ENCODE results near the gene TBCB. TPM values are rescaled to one million over a fixed set of nuclear protein-coding genes. Genes with fewer than 3 reads are reported as not detected.
"Not testable (repeated sequence)": the region's sequence is repeated elsewhere in the genome, so short reads cannot be mapped to it uniquely, and the experiment has no call there.

The TBCB gene, protein sequence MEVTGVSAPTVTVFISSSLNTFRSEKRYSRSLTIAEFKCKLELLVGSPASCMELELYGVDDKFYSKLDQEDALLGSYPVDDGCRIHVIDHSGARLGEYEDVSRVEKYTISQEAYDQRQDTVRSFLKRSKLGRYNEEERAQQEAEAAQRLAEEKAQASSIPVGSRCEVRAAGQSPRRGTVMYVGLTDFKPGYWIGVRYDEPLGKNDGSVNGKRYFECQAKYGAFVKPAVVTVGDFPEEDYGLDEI
- total RNA-seq, result 177 and 261 TPM in 2 replicates
- 202 and 268 TPM in 2 replicates for polyA plus RNA-seq

DNA sequence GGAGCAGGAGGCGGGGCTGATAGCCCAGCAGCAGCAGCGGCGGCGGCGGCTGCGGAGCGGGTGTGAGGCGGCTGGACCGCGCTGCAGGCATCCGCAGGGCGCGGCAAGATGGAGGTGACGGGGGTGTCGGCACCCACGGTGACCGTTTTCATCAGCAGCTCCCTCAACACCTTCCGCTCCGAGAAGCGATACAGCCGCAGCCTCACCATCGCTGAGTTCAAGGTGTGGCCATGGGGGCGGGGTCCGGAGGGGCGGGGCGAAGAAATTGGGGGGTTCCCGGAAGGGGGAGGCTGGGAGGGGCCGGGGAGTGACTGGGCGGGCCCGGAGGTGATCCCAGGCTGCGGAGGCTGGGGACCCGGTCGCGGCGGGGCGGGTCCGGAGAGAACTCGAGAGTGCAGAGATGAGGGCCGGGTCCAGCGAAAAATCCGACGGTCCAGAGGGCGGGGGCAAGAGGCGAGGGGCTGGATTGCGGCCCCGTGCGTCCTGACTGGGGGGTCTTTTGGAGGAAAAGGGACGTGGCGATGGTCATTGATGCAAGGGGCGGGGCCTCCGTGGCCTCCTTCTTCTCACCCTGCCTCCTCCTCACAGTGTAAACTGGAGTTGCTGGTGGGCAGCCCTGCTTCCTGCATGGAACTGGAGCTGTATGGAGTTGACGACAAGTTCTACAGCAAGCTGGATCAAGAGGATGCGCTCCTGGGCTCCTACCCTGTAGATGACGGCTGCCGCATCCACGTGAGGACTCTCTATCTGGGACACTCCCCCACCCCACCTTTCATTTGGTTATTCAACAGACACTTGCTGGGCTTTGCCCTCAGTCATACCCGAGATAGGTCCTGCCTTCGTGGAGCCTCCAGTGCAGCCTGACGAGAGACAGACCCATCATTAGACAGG is at the start of gene TBCB:
Gene TBCB, plus strand, starts transcription at position 16 of the 891 bp plus-strand sequence. Its CDS starts 93 bp downstream, at position 109.
- Histone ChIP-seq H3K4me1 (ENCODE audit: low read depth) (no peaks in the 10 kb centered on the region), H3K36me3 (peaks cover 8% of the 10 kb centered on the region), H3K4me3 (peak within 1 kb of the TSS; percentile 73), H3K9me3 (ENCODE audit: low read depth) (no peaks in the 10 kb centered on the region), H3K27ac (peak within 1 kb of the TSS; percentile 71), H3K27me3 (no peaks in the 10 kb centered on the region)
- DNase-seq (ENCODE audit: low read depth in 1 of 2, low spot score in 1 of 2), result peak; percentile 45 to 57
- TF ChIP-seq, protein P1, sequence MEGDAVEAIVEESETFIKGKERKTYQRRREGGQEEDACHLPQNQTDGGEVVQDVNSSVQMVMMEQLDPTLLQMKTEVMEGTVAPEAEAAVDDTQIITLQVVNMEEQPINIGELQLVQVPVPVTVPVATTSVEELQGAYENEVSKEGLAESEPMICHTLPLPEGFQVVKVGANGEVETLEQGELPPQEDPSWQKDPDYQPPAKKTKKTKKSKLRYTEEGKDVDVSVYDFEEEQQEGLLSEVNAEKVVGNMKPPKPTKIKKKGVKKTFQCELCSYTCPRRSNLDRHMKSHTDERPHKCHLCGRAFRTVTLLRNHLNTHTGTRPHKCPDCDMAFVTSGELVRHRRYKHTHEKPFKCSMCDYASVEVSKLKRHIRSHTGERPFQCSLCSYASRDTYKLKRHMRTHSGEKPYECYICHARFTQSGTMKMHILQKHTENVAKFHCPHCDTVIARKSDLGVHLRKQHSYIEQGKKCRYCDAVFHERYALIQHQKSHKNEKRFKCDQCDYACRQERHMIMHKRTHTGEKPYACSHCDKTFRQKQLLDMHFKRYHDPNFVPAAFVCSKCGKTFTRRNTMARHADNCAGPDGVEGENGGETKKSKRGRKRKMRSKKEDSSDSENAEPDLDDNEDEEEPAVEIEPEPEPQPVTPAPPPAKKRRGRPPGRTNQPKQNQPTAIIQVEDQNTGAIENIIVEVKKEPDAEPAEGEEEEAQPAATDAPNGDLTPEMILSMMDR (IDR thresholded peaks at IDR 0.05; ENCODE audit: low read depth, low read length), result no peak

DNA sequence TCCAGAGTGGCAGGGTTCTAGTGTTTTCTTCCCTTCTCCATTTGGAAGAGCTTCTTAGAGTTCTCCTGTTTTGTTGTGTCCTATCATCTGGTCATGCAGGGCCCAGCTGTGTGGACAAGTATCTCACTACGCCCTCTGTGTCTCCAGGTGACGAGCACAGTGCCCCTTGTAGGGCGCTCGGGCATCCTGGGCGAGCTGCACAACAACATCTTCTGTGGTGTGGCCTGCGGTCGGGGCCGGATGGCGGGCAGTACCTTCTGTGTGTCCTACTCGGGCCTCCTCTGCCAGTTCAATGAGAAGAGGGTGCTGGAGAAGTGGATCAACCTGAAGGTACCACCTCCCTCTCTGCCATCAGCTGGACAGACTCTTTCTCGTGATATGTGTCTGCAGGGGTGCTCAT is 47.6 kb upstream of the TBCB start:
- no peak for DNase-seq (ENCODE audit: low read depth in 1 of 2, low spot score in 1 of 2)
- H3K4me3 ChIP-seq, result no peak overlapping the region
- no peaks in the 10 kb centered on the region for H3K27me3 ChIP-seq
- H3K4me1 ChIP-seq (ENCODE audit: low read depth), result peaks cover 5% of the 10 kb centered on the region
- no peaks in the 10 kb centered on the region for H3K36me3 ChIP-seq
- no peak overlapping the region for H3K27ac ChIP-seq
- H3K9me3 ChIP-seq (ENCODE audit: low read depth), result no peaks in the 10 kb centered on the region
- TF ChIP-seq, protein P1 (IDR thresholded peaks at IDR 0.05; ENCODE audit: low read depth, low read length), result no peak

DNA sequence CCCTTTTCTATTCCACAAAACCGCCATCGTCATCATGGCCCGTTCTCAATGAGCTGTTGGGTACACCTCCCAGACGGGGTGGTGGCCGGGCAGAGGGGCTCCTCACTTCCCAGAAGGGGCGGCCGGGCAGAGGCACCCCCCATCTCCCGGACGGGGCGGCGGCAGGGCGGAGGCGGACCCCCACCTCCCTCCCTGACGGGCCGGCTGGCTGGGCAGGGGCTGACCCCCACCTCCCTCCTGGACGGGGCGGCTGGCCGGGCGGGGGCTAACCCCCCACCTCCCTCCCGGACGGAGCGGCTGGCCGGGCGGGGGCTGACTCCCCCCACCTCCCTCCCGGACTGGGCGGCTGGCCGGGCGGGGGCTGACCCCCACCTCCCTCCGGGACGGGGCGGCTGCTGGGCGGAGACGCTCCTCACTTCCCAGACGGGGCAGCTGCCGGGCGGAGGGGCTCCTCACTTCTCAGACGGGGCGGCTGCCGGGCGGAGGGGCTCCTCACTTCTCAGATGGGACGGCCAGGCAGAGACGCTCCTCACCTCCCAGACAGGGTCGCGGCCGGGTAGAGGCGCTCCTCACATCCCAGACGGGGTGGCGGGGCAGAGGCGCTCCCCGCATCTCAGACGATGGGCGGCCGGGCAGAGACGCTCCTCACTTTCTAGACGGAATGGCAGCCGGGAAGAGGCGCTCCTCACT is 46.3 kb upstream of the TBCB start:
- not testable (repeated sequence) for H3K4me3 ChIP-seq; H3K27me3 ChIP-seq; H3K36me3 ChIP-seq; DNase-seq (ENCODE audit: low read depth in 1 of 2, low spot score in 1 of 2); H3K27ac ChIP-seq; H3K9me3 ChIP-seq (ENCODE audit: low read depth); H3K4me1 ChIP-seq (ENCODE audit: low read depth)

DNA sequence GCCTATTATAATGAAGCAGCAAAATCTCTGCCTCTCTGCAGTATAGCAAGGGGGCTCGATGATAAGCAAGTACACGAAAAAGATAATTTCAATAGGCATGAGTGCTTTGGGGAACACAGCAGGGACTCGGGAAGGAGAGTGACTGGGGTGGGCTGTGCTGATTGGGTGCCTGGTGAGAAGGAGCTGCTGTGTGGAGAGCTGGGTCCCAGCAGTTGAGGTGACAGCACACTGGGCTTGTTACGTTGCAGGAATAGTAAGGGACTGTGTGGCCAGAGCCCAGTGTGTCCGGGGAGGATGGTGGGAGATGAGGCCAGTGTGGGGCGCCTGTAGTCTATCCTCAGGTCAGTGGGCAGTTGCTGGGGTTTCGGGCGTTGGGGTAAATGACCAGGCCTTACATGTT is 43.2 kb upstream of the TBCB start:
- no peaks in the 10 kb centered on the region for H3K27me3 ChIP-seq
- H3K36me3 ChIP-seq, result no peaks in the 10 kb centered on the region
- H3K4me1 ChIP-seq (ENCODE audit: low read depth), result peaks cover 5% of the 10 kb centered on the region
- H3K9me3 ChIP-seq (ENCODE audit: low read depth), result no peaks in the 10 kb centered on the region
- no peak overlapping the region for H3K4me3 ChIP-seq
- DNase-seq (ENCODE audit: low read depth in 1 of 2, low spot score in 1 of 2), result peak in 1 of 2 donors; percentile 72
- TF ChIP-seq, protein P1 (IDR thresholded peaks at IDR 0.05; ENCODE audit: low read depth, low read length), result no peak
- no peak overlapping the region for H3K27ac ChIP-seq

DNA sequence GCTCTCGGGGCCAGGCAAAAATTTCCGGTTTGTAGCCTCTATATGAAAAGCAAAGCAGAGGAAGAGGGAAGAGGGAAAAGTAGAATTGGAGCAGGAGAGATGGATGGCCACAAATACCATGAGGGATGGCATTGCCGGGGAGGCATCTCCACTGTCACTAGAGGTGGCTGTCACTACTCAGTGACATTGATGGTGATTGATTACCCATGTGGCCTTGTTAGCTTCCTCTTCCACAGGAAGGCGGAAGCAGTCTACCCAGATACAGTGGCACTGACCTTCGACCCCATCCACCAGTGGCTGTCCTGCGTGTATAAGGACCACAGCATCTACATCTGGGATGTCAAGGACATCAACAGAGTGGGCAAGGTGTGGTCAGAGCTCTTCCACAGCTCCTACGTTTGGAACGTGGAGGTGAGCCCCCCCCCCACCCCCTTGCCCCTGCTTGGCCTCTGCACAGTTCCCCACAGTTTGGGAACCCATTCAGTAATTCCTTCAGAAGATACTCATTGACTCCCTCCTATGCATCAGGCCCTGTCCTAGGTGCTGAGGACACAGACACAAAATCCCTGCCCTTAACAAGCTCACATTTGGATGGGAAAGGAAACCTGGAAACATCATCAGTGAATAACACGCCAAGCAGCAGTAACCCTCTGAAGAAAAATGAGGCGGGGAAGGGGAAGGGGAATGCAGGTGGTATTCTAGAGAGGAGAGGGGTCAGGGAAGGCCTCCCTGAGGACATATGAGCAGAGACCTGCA is 42.0 kb upstream of the TBCB start:
- DNase-seq (ENCODE audit: low read depth in 1 of 2, low spot score in 1 of 2), result no peak
- Histone ChIP-seq H3K9me3 (ENCODE audit: low read depth) (no peaks in the 10 kb centered on the region), H3K4me1 (ENCODE audit: low read depth) (peaks cover 5% of the 10 kb centered on the region), H3K36me3 (no peaks in the 10 kb centered on the region), H3K27me3 (no peaks in the 10 kb centered on the region), H3K27ac (no peak overlapping the region), H3K4me3 (no peak overlapping the region)
- TF ChIP-seq, protein P1 (IDR thresholded peaks at IDR 0.05; ENCODE audit: low read depth, low read length), result no peak

All from cardiac muscle cell (in vitro differentiated cells and primary cell).